NCI-H146 treated with DMSO at 0.1 percent for 48 hours (cell line): ENCODE results near the gene RGSL1.

Experiments used
- DNase-seq: peaks from one replicate; lab custom pipeline; 2025; ENCODE audit not compliant: unreplicated experiment; lab: John Stamatoyannopoulos, UW

The RGSL1 gene

GRCh38 chr1:182533896-182534295 is 84.0 kb downstream of the RGSL1 start:
- no peak for DNase-seq

GRCh38 chr1:182549346-182549745 is 99.4 kb downstream of the RGSL1 start:
- no peak for DNase-seq

GRCh38 chr1:182549811-182550210 is 99.9 kb downstream of the RGSL1 start:
- no peak for DNase-seq

- DNase-seq, result no peak
Measured at GRCh38 chr1:182552527-182552926, 102.6 kb downstream of the RGSL1 start.

GRCh38 chr1:182555493-182555892 is 105.5 kb downstream of the RGSL1 start:
- no peak for DNase-seq

GRCh38 chr1:182556279-182556678 is 106.3 kb downstream of the RGSL1 start:
- DNase-seq, result no peak

GRCh38 chr1:182560392-182560984 is 110.5 kb downstream of the RGSL1 start:
- DNase-seq, result no peak

GRCh38 chr1:182561456-182561855 is 111.5 kb downstream of the RGSL1 start:
- no peak for DNase-seq

GRCh38 chr1:182563095-182563494 is 113.1 kb downstream of the RGSL1 start:
- DNase-seq, result no peak

GRCh38 chr1:182564406-182565004 is 114.6 kb downstream of the RGSL1 start:
- DNase-seq, result no peak

- DNase-seq, result no peak
Measured at GRCh38 chr1:182565537-182565936, 115.6 kb downstream of the RGSL1 start.

GRCh38 chr1:182567629-182568028 is 117.7 kb downstream of the RGSL1 start:
- no peak for DNase-seq

GRCh38 chr1:182568647-182569284 is 118.8 kb downstream of the RGSL1 start:
- DNase-seq, result no peak

- DNase-seq, result no peak
Measured at GRCh38 chr1:182569939-182570610, 120.1 kb downstream of the RGSL1 start.

GRCh38 chr1:182570611-182570970 is 120.6 kb downstream of the RGSL1 start:
- DNase-seq, result no peak

- no peak for DNase-seq
Measured at GRCh38 chr1:182574156-182574555, 124.2 kb downstream of the RGSL1 start.

GRCh38 chr1:182575540-182576149 is 125.7 kb downstream of the RGSL1 start:
- no peak for DNase-seq

- no peak for DNase-seq
Measured at GRCh38 chr1:182580736-182581135, 130.8 kb downstream of the RGSL1 start.

GRCh38 chr1:182584746-182585145 is 134.8 kb downstream of the RGSL1 start:
- DNase-seq, result no peak

GRCh38 chr1:182586380-182586779 is 136.4 kb downstream of the RGSL1 start:
- no peak for DNase-seq

- no peak for DNase-seq
Measured at GRCh38 chr1:182587093-182587492, 137.1 kb downstream of the RGSL1 start.
